ENCODE results near the gene CYP26B1.

Gene CYP26B1

GRCh38 chr2:72138011-72138881 lies 9.4 kb downstream of the CYP26B1 start:
- TF ChIP-seq ZFP30 (CRISPR knock-in tag; IDR thresholded peaks at IDR 0.05) = 0 out of 2 replicates have a peak, but pooled peaks have one; percentile 5
- no peak for TF ChIP-seq OSR1 (CRISPR knock-in tag; IDR thresholded peaks at IDR 0.05)
- no peak for ATAC-seq

- TF ChIP-seq TSHZ2 (CRISPR knock-in tag; IDR thresholded peaks at IDR 0.05) (no peak), ZC3H10 (CRISPR knock-in tag; IDR thresholded peaks at IDR 0.05) (no peak), ARNTL (CRISPR knock-in tag; IDR thresholded peaks at IDR 0.05; ENCODE audit: borderline replicate concordance, low read depth) (no peak), ZNF565 (CRISPR knock-in tag; conservative IDR thresholded peaks at IDR 0.05; ENCODE audit: low read depth) (no peak), PATZ1 (CRISPR knock-in tag; IDR thresholded peaks at IDR 0.05; ENCODE audit: borderline replicate concordance) (peak; percentile 67; the same call in 1 of the 2 replicates)
- peak; percentile 92 for ATAC-seq
Measured at GRCh38 chr2:72137498-72138010, 10.1 kb downstream of the CYP26B1 start.

GRCh38 chr2:72136933-72137497 lies 10.6 kb downstream of the CYP26B1 start:
- TF ChIP-seq ZFP30 (CRISPR knock-in tag; IDR thresholded peaks at IDR 0.05) (no peak), ZFP3 (CRISPR knock-in tag; IDR thresholded peaks at IDR 0.05) (no peak), CSDC2 (CRISPR knock-in tag; IDR thresholded peaks at IDR 0.05) (no peak), TOX (CRISPR knock-in tag; IDR thresholded peaks at IDR 0.05; ENCODE audit: borderline replicate concordance) (no peak), RARB (CRISPR knock-in tag; IDR thresholded peaks at IDR 0.05) (no peak)
- ATAC-seq = peak; percentile 19

- ATAC-seq = no peak
- no peak for TF ChIP-seq CREB5 (CRISPR knock-in tag; IDR thresholded peaks at IDR 0.05; ENCODE audit: low read depth)
- TF ChIP-seq ARNTL (CRISPR knock-in tag; IDR thresholded peaks at IDR 0.05; ENCODE audit: borderline replicate concordance, low read depth) = no peak
- TF ChIP-seq ZFP30 (CRISPR knock-in tag; IDR thresholded peaks at IDR 0.05) = no peak
- TF ChIP-seq PATZ1 (CRISPR knock-in tag; IDR thresholded peaks at IDR 0.05; ENCODE audit: borderline replicate concordance) = no peak
- TF ChIP-seq TCF4 (CRISPR knock-in tag; IDR thresholded peaks at IDR 0.05; ENCODE audit: borderline replicate concordance) = 0 out of 2 replicates have a peak, but pooled peaks have one; percentile 0
Measured at GRCh38 chr2:72136331-72136730, 11.3 kb downstream of the CYP26B1 start.

GRCh38 chr2:72135921-72136320 lies 11.7 kb downstream of the CYP26B1 start:
- TF ChIP-seq ZC3H10 (CRISPR knock-in tag; IDR thresholded peaks at IDR 0.05) (no peak), ZNF8 (CRISPR knock-in tag; IDR thresholded peaks at IDR 0.05) (no peak), ZFP3 (CRISPR knock-in tag; IDR thresholded peaks at IDR 0.05) (no peak), ZNF565 (CRISPR knock-in tag; conservative IDR thresholded peaks at IDR 0.05; ENCODE audit: low read depth) (no peak), ZNF70 (CRISPR knock-in tag; IDR thresholded peaks at IDR 0.05) (no peak), ESRRG (CRISPR knock-in tag; IDR thresholded peaks at IDR 0.05) (no peak), TCF4 (CRISPR knock-in tag; IDR thresholded peaks at IDR 0.05; ENCODE audit: borderline replicate concordance) (no peak), TSHZ2 (CRISPR knock-in tag; IDR thresholded peaks at IDR 0.05) (no peak), ARNTL (CRISPR knock-in tag; IDR thresholded peaks at IDR 0.05; ENCODE audit: borderline replicate concordance, low read depth) (no peak), CREB5 (CRISPR knock-in tag; IDR thresholded peaks at IDR 0.05; ENCODE audit: low read depth) (no peak), CSDC2 (CRISPR knock-in tag; IDR thresholded peaks at IDR 0.05) (no peak), BACH2 (CRISPR knock-in tag; IDR thresholded peaks at IDR 0.05; ENCODE audit: borderline replicate concordance) (no peak)

More at GRCh38 chr2:72135921-72136320, 11.7 kb downstream of the CYP26B1 start:
- ATAC-seq = no peak
